SK-N-SH (cell line): ENCODE measurements around the gene FYN. TPM values are rescaled to one million over a fixed set of nuclear protein-coding genes. Genes with fewer than 3 reads are reported as not detected.

Experiments
- CTCF ChIA-PET: fragments of 300-600, 350-600 bp; formaldehyde crosslinking; extraction: SDS; loops from one replicate; lab custom pipeline; 2021; lab: Yijun Ruan, JAX
- POLR2A ChIA-PET: fragments of 350-600 bp; sonication (Branson Sonifier 250); formaldehyde crosslinking; extraction: SDS; loops from one replicate; lab custom pipeline; 2020; ENCODE audit warnings: antibody characterized with exemption, inconsistent platforms; lab: Yijun Ruan, JAX
- DNase-seq: peaks from one replicate; pipeline ENCODE4 v3.0.0; 2012
- H2AFZ ChIP-seq: fragments of 200-600 bp; sonication (generic); 2 replicates; pipeline ENCODE4 v1.8.1; 2016; ENCODE audit warnings: antibody characterized with exemption, mild to moderate bottlenecking, low read depth
- H3F3A ChIP-seq: fragments of 200-600 bp; sonication (generic); replicated peaks from 2 replicates; pipeline ENCODE3; 2016; ENCODE audit warnings: antibody characterized with exemption, mild to moderate bottlenecking; ENCODE audit not compliant: insufficient read depth
- H3K27ac ChIP-seq, 2 experiments: fragments of 200-500 bp in 1 of 2; fragments of 200-600 bp in 1 of 2; sonication (Bioruptor generic) in 1 of 2; sonication (generic), shearing (Covaris generic) in 1 of 2; 2 replicates each; pipeline versions ENCODE4 v1.5.1 to v1.6.1; 2014 to 2016; ENCODE audit warnings: low read depth in 2 of 2, inconsistent platforms in 1 of 2, low read length in 1 of 2, mild to moderate bottlenecking in 1 of 2, mixed read lengths in 1 of 2
- H3K27me3 ChIP-seq: fragments of 200-600 bp; sonication (generic), shearing (Covaris generic); 2 replicates; pipeline ENCODE4 v1.6.1; 2016; ENCODE audit warnings: mixed run types; ENCODE audit not compliant: insufficient read depth
- H3K36me3 ChIP-seq, 2 experiments: fragments of 200-500 bp in 1 of 2; fragments of 200-600 bp in 1 of 2; sonication (Bioruptor generic) in 1 of 2; sonication (generic) in 1 of 2; replicated peaks in 1 of 2; 2 replicates each; pipeline versions ENCODE3 to v1.5.1; 2014 to 2016; ENCODE audit warnings: low read length in 1 of 2, mild to moderate bottlenecking in 1 of 2; ENCODE audit not compliant: insufficient read depth in 2 of 2, control insufficient read depth in 1 of 2
- H3K4me1 ChIP-seq, 2 experiments: fragments of 200-500 bp in 1 of 2; fragments of 200-600 bp in 1 of 2; sonication (Bioruptor generic) in 1 of 2; sonication (generic), shearing (Covaris generic) in 1 of 2; 2 replicates each; pipeline versions ENCODE4 v1.5.1 to v1.6.1; 2014 to 2016; ENCODE audit warnings: low read depth in 1 of 2, low read length in 1 of 2, mixed run types in 1 of 2; ENCODE audit not compliant: insufficient read depth in 2 of 2, control insufficient read depth in 1 of 2
- H3K4me2 ChIP-seq: fragments of 200-600 bp; sonication (generic), shearing (Covaris generic); 2 replicates; pipeline ENCODE4 v1.6.1; 2017; ENCODE audit warnings: mixed run types
- H3K4me3 ChIP-seq, 2 experiments: fragments of 200-500 bp in 1 of 2; fragments of 200-600 bp in 1 of 2; sonication (Bioruptor generic) in 1 of 2; sonication (generic), shearing (Covaris generic) in 1 of 2; 2 replicates each; pipeline versions ENCODE4 v1.5.1 to v1.8.1; 2014 to 2016; ENCODE audit warnings: low read depth in 2 of 2, inconsistent platforms in 1 of 2, low read length in 1 of 2, mild to moderate bottlenecking in 1 of 2, mixed read lengths in 1 of 2, moderate library complexity in 1 of 2
- H3K79me2 ChIP-seq: fragments of 200-600 bp; sonication (generic); 2 replicates; pipeline ENCODE4 v1.8.1; 2017; ENCODE audit warnings: mild to moderate bottlenecking; ENCODE audit not compliant: insufficient read depth
- H3K9ac ChIP-seq: fragments of 200-600 bp; sonication (generic); 2 replicates; pipeline ENCODE4 v1.6.1; 2017; ENCODE audit warnings: mixed run types
- H3K9me2 ChIP-seq: fragments of 200-600 bp; sonication (generic); 2 replicates; pipeline ENCODE4 v1.6.1; 2017; ENCODE audit warnings: mixed run types
- H3K9me3 ChIP-seq: fragments of 200-600 bp; sonication (generic); 2 replicates; pipeline ENCODE4 v1.6.1; 2017; ENCODE audit warnings: mixed run types, mild to moderate bottlenecking, moderate library complexity
- H4K20me1 ChIP-seq: fragments of 200-600 bp; sonication (generic); 2 replicates; pipeline ENCODE4 v1.6.1; 2017; ENCODE audit warnings: mild to moderate bottlenecking, mixed run types; ENCODE audit not compliant: insufficient read depth
- ELF1 ChIP-seq: IDR thresholded peaks from 2 replicates; pipeline ENCODE4 v1.4.0; 2012
- EZH2phosphoT487 ChIP-seq: fragments of 200-600 bp; sonication (generic); IDR thresholded peaks from 2 replicates; pipeline ENCODE4 v1.6.1; 2017; ENCODE audit warnings: low read depth, mixed run types, mild to moderate bottlenecking, antibody characterized with exemption, moderate library complexity, borderline replicate concordance
- FOSL2 ChIP-seq: IDR thresholded peaks from 2 replicates; pipeline ENCODE4 v1.4.0; 2012; ENCODE audit warnings: low read depth, mild to moderate bottlenecking, moderate library complexity, borderline replicate concordance
- FOXJ3 ChIP-seq: sonication (generic); formaldehyde crosslinking; IDR thresholded peaks from 2 replicates; pipeline ENCODE4 v1.5.1; 2020; ENCODE audit warnings: mild to moderate bottlenecking, missing genetic modification reagents
- FOXM1 ChIP-seq: IDR thresholded peaks from 2 replicates; pipeline ENCODE4 v1.4.0; 2012; ENCODE audit warnings: low read depth, mild to moderate bottlenecking
- JUND ChIP-seq: IDR thresholded peaks from 2 replicates; pipeline ENCODE4 v1.4.0; 2012
- MXI1 ChIP-seq: IDR thresholded peaks from 2 replicates; pipeline ENCODE4 v1.6.1; 2012; ENCODE audit warnings: mild to moderate bottlenecking, low read depth, low read length, improper control_type of control experiment
- TAF1 ChIP-seq: IDR thresholded peaks from 2 replicates; pipeline ENCODE4 v1.6.1; 2012; ENCODE audit warnings: low read depth, mild to moderate bottlenecking, low read length, moderate library complexity, borderline replicate concordance
- WGBS: methylation state at CpG from one replicate; pipeline ENCODE4 v1.1.6; 2017; ENCODE audit warnings: low lambda C conversion rate; 5-methylcytosine and 5-hydroxymethylcytosine counted together
- polyA plus RNA-seq, 3 experiments: library from polyadenylated mRNA; depleted of rRNA; stranded (reverse); fragments of >200 nt; gene quantifications; 2 replicates each; pipeline ENCODE4 v1.2.3, GENCODE V29; 2012
- TF ChIP-seq, protein P1 (sequence below): IDR thresholded peaks from 2 replicates; pipeline ENCODE4; 2012
- TF ChIP-seq, protein P2 (sequence below): IDR thresholded peaks from 2 replicates; pipeline ENCODE4 v1.4.0; 2012; ENCODE audit warnings: low read depth, borderline replicate concordance
- TF ChIP-seq, protein P3 (sequence below): fragments of 200-600 bp; sonication (generic); IDR thresholded peaks from 2 replicates; pipeline ENCODE4 v1.6.1; 2017; ENCODE audit warnings: antibody characterized with exemption, mild to moderate bottlenecking, moderate library complexity
- TF ChIP-seq, protein P4 (sequence below): fragments of 150-350 bp; IDR thresholded peaks from 2 replicates; pipeline ENCODE4 v1.6.1; 2017; ENCODE audit warnings: antibody characterized with exemption, low read length, low read depth, borderline replicate concordance

The FYN gene
- polyA plus RNA-seq, 1 of the 3 experiments (the other 2 are of a cell fraction): 31.0 TPM

DNA sequence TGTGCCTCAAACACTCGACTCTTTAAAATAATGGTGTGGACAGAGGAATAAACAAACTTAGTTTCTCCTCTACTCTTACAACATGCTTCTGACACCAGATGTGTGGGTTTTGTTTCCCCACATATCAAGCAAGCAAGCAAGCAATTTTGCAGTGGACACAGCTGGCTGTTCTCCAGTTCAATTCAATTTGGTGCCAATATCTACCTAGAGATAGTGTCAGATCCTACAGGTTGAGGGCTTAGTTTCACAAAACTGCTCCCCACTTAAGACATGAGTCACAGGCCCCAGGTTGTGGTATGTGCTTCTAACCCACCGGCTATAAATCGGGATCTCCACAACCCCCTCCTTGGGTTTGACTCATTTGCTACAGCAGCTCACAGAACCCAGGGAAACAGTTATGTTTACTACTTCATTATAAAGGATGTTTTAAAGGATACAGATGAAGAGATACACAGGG lies 136.2 kb downstream of the FYN start:
- no peak overlapping the region for H3K4me3 ChIP-seq
- H3K9me2 ChIP-seq: no peaks in the 10 kb centered on the region
- ChIA-PET CTCF (interaction anchor here (0.8 to 1.7 kb wide), 6 partner anchors 11 to 261 kb away, joined by 3 to 4 read pairs (median 4); no protein-coding TSS in a partner anchor), POLR2A (no interaction called here)
- H3K27ac ChIP-seq: no peak overlapping the region
- H3K4me1 ChIP-seq: peaks cover 5 to 34% of the 10 kb centered on the region in 2 experiments; a peak in 2 of 4 replicates
- 65% methylated on average over 3 of the region's 3 CpGs for WGBS
- H3F3A ChIP-seq: no peaks in the 10 kb centered on the region
- H2AFZ ChIP-seq: no peak overlapping the region
- no peaks in the 10 kb centered on the region for H4K20me1 ChIP-seq
- peaks cover 0 to 4% of the 10 kb centered on the region in 2 experiments for H3K36me3 ChIP-seq
- H3K4me2 ChIP-seq: 0 out of 2 replicates have a peak overlapping the region, but pooled peaks have one; percentile 1
- H3K79me2 ChIP-seq: no peaks in the 10 kb centered on the region
- TF ChIP-seq FOSL2 (0 out of 2 replicates have a peak, but pooled peaks have one; percentile 13), JUND (no peak), MXI1 (no peak), FOXM1 (no peak)
- TF ChIP-seq, protein P1, sequence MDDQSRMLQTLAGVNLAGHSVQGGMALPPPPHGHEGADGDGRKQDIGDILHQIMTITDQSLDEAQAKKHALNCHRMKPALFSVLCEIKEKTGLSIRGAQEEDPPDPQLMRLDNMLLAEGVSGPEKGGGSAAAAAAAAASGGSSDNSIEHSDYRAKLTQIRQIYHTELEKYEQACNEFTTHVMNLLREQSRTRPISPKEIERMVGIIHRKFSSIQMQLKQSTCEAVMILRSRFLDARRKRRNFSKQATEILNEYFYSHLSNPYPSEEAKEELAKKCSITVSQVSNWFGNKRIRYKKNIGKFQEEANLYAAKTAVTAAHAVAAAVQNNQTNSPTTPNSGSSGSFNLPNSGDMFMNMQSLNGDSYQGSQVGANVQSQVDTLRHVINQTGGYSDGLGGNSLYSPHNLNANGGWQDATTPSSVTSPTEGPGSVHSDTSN: no peak
- H3K9me3 ChIP-seq: no peaks in the 10 kb centered on the region
- H3K9ac ChIP-seq: no peak overlapping the region
- H3K27me3 ChIP-seq: no peaks in the 10 kb centered on the region
- DNase-seq: no peak

DNA sequence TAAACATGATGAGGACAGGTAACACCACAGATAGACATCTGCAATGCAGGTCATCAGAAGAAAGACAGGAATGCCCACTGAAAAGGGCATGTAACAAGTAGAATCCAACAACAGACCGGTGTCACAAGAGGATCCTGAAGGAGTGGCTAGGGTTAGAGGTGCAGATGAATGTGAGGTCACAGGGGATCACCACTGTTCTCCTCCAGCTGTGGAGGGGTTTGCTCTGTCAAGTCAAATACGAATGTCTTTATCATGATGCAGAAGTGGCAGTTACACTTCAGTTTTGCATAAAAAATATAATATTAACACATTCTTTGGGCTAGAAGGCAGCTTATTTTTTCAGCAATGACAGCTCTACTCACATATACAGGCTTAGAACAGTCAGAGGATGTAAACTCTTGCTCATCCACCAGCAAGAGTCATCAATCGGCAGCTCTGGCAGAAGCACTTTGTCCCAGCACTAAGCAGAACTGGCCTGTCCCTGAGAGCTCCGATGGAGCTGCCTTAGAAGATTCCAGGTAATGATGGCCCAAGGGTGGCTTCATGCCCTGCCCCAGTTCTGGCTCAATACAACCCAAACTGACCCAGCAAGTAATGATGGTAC lies 137.1 kb downstream of the FYN start:
- WGBS: 89% methylated on average over 4 of the region's 4 CpGs
- H3K27ac ChIP-seq: no peak overlapping the region

More for the DNA sequence above, 137.1 kb downstream of the FYN start:
- Histone ChIP-seq H3K4me2 (no peak overlapping the region), H3F3A (no peaks in the 10 kb centered on the region), H2AFZ (no peak overlapping the region), H3K36me3 (peaks cover 0 to 4% of the 10 kb centered on the region in 2 experiments), H3K9me2 (no peaks in the 10 kb centered on the region), H3K4me3 (no peak overlapping the region), H3K27me3 (no peaks in the 10 kb centered on the region), H3K9me3 (no peaks in the 10 kb centered on the region), H3K9ac (no peak overlapping the region), H3K4me1 (peaks cover 5 to 34% of the 10 kb centered on the region in 2 experiments; a peak in 2 of 4 replicates), H3K79me2 (no peaks in the 10 kb centered on the region), H4K20me1 (no peaks in the 10 kb centered on the region)
- POLR2A ChIA-PET: no interaction called here
- TF ChIP-seq, protein P2, sequence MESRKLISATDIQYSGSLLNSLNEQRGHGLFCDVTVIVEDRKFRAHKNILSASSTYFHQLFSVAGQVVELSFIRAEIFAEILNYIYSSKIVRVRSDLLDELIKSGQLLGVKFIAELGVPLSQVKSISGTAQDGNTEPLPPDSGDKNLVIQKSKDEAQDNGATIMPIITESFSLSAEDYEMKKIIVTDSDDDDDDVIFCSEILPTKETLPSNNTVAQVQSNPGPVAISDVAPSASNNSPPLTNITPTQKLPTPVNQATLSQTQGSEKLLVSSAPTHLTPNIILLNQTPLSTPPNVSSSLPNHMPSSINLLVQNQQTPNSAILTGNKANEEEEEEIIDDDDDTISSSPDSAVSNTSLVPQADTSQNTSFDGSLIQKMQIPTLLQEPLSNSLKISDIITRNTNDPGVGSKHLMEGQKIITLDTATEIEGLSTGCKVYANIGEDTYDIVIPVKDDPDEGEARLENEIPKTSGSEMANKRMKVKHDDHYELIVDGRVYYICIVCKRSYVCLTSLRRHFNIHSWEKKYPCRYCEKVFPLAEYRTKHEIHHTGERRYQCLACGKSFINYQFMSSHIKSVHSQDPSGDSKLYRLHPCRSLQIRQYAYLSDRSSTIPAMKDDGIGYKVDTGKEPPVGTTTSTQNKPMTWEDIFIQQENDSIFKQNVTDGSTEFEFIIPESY: no peak
- TF ChIP-seq, protein P3, sequence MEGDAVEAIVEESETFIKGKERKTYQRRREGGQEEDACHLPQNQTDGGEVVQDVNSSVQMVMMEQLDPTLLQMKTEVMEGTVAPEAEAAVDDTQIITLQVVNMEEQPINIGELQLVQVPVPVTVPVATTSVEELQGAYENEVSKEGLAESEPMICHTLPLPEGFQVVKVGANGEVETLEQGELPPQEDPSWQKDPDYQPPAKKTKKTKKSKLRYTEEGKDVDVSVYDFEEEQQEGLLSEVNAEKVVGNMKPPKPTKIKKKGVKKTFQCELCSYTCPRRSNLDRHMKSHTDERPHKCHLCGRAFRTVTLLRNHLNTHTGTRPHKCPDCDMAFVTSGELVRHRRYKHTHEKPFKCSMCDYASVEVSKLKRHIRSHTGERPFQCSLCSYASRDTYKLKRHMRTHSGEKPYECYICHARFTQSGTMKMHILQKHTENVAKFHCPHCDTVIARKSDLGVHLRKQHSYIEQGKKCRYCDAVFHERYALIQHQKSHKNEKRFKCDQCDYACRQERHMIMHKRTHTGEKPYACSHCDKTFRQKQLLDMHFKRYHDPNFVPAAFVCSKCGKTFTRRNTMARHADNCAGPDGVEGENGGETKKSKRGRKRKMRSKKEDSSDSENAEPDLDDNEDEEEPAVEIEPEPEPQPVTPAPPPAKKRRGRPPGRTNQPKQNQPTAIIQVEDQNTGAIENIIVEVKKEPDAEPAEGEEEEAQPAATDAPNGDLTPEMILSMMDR: no peak
- TF ChIP-seq FOXJ3 (CRISPR knock-in tag) (no peak), ELF1 (no peak), TAF1 (no peak), EZH2phosphoT487 (no peak), MXI1 (no peak)
- TF ChIP-seq, protein P4, sequence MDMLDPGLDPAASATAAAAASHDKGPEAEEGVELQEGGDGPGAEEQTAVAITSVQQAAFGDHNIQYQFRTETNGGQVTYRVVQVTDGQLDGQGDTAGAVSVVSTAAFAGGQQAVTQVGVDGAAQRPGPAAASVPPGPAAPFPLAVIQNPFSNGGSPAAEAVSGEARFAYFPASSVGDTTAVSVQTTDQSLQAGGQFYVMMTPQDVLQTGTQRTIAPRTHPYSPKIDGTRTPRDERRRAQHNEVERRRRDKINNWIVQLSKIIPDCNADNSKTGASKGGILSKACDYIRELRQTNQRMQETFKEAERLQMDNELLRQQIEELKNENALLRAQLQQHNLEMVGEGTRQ: no peak
- CTCF ChIA-PET: interaction anchor here (0.6 to 1.8 kb wide), 8 partner anchors 15 to 309 kb away, joined by 3 to 6 read pairs (median 4); no protein-coding TSS in a partner anchor
- DNase-seq: no peak
